HG03039 (cell line): ENCODE measurements around the gene UNK.
"Not testable (repeated sequence)": the region's sequence is repeated elsewhere in the genome, so short reads cannot be mapped to it uniquely, and the experiment has no call there.

Experiments
- ATAC-seq: cut with Tn5 transposase; IDR thresholded peaks from one replicate; pipeline ENCODE4 v1.9.1; 2021; ENCODE audit warnings: mild to moderate bottlenecking, moderate library complexity; ENCODE audit not compliant: unreplicated experiment

Gene UNK

GRCh38 chr17:75773121-75773807 lies 11.3 kb upstream of the UNK start:
- ATAC-seq, result no peak

DNA sequence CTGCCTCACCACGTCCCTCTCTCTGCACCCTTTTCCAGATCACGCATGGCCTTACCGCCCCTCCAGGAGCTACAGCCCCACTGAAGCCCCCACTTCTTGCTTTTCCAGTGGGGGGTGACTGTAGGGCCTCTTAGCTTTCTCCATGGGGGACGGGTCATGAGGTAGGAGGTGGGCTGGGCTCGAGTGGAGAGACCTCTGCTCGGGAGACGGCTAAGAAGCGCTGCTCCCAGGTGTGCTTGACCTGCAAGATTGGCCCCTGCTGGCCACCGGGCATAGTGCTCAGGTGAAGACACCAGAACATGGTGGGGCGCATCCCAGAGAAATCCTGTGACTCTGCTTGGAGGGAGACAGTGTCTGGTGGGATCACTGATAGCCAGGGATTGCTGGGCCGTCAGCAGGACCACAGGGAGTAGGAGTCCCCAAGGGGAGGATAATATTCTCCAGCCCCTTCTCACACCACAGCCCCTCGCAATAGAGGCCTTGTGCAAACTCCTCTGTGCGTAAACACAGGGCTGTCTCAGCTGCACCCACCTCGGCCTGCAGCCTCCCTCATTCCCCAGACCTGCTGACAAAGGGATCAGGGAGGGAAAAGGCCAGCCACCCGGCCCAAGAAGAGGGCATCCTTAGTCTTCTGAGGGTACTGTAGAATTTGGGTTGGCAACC lies 10.7 kb upstream of the UNK start:
- no peak for ATAC-seq

DNA sequence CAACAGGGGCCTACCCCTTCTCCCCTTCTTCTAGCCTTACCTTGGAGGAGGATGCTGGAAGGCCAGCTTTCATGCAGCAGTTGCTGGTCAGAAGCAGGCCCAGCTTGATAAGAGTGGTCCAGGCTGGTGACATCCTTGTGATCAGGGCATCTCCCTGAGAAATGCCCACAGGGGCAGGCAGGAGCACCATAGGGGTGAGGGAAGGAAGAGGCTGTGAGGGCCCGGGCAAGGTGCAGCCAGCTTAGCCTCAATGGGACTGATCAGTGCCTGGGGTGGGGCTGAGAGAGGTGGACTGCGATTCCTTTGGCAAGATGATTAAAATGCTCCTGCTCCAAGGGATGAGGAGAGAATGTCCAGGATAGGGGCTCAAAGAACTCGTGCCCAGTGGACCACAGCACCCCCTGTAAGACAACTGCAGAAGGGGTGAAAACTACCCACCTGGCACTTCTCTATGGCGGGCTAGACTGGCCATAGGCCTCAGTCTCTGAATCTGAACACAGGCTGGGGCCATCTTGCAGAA lies 10.1 kb upstream of the UNK start:
- ATAC-seq, result no peak

DNA sequence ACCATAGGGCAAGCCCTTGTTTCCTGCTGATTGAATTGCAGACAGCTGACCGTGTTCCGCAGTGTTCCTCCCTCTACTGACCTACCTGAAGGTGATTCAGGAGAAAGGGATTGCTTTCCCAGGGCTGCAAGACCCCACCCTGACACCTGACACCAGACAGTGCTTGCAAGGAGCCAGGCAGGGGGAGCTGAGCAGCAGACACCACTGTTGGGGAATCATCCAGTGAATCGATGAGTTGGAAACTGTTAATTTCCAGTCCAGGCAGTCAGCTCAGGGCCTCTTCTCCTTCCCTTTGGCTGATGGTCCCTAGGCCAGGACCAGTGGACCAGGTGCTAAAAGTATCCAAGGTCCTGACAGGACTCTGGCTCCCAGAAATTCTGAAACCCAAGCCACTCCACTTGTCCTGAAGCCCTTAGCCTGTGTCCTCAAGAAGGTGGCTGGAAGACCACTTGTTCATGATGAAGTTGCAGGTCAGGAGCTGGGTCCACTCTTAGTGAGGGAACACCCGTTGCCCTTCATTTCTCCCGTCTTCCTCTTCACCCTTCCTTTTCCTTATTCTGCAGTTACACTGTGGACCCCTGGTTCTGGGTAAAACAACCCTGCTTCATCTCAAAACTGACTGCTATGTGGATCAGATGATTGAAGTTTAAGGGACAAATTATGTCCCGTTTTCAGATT lies 9.5 kb upstream of the UNK start:
- ATAC-seq, result no peak

- ATAC-seq, result no peak
Measured at GRCh38 chr17:75776386-75777295, 8.0 kb upstream of the UNK start.

- ATAC-seq, result no peak
Measured at GRCh38 chr17:75777296-75777922, 7.2 kb upstream of the UNK start.

DNA sequence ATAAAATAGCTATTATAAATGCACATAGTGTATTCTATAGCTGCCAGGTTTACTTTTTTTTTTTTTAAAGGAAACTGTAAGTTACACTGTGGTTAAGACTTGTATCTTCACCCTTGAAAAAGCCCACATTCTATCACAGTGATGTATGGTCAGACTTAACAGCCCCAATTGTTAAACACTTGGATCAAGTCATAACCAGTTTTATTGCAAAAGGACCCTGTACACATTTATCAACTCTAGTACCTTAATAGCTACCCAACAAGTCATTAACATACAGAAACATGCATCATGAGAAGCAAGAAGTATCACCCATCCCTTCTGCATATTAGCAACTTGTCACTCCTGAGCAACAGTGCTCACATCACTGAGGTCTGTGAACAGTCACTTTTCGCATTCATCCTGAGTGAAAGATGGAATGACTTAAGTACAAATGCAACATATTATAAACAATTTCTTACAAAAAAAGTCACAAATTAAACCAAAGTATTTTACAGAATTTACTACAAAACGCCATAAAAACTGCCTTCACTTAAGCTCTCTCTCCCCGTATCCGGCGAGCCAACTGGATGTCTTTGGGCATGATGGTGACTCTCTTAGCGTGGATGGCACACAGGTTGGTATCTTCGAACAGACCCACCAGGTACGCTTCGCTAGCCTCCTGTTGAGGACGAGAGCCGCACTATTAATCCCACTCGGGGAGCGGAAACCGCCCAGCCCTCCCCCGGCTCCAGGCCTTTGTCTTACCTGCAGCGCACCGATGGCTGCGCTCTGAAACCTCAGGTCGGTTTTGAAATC lies 6.3 kb upstream of the UNK start:
- ATAC-seq, result not testable (repeated sequence)

DNA sequence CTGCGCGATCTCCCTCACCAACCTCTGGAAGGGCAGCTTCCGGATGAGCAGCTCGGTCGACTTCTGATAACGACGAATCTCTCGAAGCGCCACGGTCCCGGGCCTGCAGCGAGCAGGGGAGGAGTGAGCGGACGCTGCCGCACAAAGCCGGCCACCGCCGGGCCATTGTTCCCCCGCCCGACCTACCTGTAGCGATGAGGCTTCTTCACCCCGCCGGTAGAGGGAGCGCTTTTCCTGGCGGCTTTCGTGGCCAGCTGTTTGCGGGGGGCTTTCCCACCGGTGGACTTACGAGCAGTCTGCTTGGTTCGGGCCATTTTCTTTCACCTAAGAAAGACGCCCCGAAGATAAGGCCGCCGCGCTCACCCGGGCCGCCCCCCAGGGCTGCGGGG lies 5.8 kb upstream of the UNK start:
- ATAC-seq, result peak; percentile 5

DNA sequence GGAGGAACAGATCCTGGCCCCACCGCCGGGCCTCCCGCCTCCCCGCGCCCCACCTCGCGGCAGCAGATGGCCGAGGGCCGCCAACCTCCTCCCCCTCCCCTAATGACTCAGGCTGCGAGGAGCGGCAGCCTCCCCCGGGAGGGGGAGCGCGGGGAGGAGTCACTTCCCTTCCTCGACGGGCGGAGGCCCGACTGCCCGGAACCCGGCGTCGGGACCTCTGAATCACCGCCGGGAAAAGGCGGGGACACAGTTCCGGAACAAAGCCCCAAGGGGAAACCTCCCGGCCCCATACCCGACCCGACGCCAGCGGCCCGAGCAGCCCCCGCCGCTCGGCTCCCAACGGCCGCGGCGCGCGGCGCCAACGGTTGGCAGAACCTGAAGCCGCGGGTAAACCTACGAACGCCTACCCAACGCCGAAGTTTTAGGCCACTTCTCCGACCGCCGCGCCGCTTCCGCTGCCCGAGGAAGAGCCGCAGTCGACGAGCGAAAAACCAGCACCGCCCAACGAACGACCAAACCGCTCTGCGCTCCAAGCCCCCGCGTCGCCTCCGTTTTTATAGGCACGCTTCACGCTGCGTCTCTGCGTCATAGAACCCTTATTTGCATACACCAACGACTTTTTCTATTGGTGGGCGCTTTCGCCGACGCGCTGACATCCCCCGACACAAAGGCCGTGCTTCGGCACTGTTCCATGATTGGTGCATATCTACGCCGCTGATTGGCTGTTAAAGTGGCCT lies 5.2 kb upstream of the UNK start:
- peak; percentile 63 for ATAC-seq

GRCh38 chr17:75779987-75780889 lies 4.4 kb upstream of the UNK start:
- no peak for ATAC-seq

- ATAC-seq, result no peak
Measured at GRCh38 chr17:75783069-75783783, 1.4 kb upstream of the UNK start.

DNA sequence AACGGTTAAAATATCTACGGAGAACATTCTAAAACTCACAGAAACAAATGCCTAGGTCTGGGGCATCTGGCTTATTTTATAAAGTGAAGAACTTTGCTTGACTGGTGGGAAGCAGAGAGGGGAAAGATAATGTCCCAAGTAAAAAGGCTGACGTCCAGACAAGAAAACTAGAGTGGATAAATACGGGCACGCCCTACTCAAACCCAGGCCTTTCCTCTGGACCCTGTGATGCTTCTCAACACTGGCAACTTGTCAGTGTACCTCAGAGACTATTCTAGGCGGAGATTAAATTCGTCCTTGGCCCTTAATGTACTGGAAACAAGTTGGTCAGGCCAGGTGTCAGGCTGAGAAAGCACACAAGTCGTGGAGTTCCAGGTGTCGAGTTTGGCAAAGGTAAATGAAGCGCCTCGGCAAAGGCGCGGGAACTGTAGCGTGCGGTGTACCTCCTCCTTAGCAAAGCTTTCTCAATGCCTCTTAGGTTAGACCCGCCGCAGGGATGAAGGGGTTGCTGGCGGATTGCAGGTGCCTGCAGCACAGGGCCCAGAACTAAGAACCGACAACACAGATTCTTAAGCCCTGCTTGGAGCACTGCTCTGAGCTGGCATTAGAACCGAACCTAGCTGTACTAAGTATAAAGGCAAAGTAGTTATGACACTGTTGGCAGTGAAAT lies 668 bp upstream of the UNK start:
- no peak for ATAC-seq

GRCh38 chr17:75785016-75785890 lies 647 bp downstream of the UNK start:
- peak; percentile 49 for ATAC-seq

DNA sequence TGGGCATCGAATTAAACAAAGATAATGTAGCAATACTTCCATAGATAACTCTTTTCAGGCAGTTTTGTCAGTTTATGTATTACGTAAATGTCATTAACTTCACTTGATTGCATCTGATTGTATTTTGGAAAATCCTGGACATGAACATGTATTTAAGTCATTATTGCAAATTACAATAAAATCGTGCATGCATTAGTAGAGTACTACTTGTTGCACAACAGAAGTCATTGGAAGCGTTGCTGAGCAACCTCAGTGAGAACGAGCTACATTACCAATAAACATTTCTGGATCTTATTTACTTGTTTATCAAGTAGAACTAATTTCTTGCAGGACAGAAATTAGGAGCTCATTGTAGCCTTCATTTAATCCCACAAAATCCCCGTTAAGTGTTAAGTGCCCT lies 6.6 kb downstream of the UNK start:
- no peak for ATAC-seq

DNA sequence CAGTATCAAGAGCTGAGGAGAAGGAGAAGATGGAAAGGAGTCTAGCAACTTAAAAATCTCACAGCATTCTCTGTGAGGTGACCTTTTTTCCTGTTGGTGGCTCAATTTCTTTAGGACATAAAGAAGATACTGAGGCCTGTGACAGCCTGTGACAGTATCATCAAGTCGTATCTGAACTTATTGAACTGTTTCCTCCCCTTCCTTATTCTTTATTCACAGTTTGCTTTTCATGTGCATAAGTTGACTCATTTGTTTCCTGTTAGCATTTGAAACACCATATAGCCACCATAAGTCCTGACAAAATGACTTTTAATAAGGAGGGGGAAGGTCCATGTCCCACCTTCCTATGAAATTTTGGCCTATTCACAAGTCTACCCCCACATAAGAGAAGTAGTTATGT lies 8.9 kb downstream of the UNK start:
- ATAC-seq, result no peak
